ENCODE measurements around the gene PNMT.

DNA sequence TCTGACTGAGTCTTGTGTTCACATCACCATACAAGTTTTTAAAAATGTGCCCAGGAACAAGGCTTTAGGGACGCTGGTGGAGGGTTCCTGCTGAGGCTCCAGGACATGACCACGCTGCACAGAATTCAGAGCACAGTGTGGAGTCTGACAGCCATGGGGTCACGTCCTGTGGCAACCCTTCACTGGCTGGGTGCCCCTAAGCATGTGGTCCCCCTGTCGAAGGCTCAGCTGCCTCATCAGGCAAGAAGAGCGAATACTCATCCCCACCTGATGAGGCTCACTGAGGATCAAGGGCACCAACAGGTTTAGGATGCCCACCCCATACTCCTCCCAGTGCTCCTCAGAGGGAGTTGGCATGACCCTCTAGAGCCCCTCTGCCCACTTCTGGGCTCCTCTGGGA is 5.9 kb downstream of the PNMT start:
- TF ChIP-seq POLR2AphosphoS5 (IDR thresholded peaks at IDR 0.05) (no peak), EP300 (IDR thresholded peaks at IDR 0.05; ENCODE audit: low read depth) (no peak)
- TF ChIP-seq, protein P1, sequence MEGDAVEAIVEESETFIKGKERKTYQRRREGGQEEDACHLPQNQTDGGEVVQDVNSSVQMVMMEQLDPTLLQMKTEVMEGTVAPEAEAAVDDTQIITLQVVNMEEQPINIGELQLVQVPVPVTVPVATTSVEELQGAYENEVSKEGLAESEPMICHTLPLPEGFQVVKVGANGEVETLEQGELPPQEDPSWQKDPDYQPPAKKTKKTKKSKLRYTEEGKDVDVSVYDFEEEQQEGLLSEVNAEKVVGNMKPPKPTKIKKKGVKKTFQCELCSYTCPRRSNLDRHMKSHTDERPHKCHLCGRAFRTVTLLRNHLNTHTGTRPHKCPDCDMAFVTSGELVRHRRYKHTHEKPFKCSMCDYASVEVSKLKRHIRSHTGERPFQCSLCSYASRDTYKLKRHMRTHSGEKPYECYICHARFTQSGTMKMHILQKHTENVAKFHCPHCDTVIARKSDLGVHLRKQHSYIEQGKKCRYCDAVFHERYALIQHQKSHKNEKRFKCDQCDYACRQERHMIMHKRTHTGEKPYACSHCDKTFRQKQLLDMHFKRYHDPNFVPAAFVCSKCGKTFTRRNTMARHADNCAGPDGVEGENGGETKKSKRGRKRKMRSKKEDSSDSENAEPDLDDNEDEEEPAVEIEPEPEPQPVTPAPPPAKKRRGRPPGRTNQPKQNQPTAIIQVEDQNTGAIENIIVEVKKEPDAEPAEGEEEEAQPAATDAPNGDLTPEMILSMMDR (IDR thresholded peaks at IDR 0.05), result no peak

Measured in transverse colon (tissue), 4 donors.